Lower lobe of right lung (tissue), 2 donors: Measurements from ENCODE around the gene MICAL1. TPM values are rescaled to one million over a fixed set of nuclear protein-coding genes. Genes with fewer than 3 reads are reported as not detected.

Experiments used
- ATAC-seq, 2 donors: fragments of 200-7000 bp; cut with Tn5 transposase; one replicate each; pipeline ENCODE4 v1.9.1; 2020 to 2022; ENCODE audit warnings: mild to moderate bottlenecking in 2 of 2, moderate library complexity in 2 of 2
- DNase-seq: peaks from one replicate; pipeline ENCODE4 v3.0.0-alpha.2; 2020
- H3K27ac ChIP-seq: fragments of 200-600 bp; one replicate; pipeline ENCODE4 v1.8.0; 2022
- H3K27me3 ChIP-seq: fragments of 200-600 bp; one replicate; pipeline ENCODE4 v1.8.0; 2022; ENCODE audit warnings: low read depth
- H3K36me3 ChIP-seq: fragments of 200-600 bp; one replicate; pipeline ENCODE4 v1.8.0; 2022; ENCODE audit warnings: mild to moderate bottlenecking
- H3K4me1 ChIP-seq: fragments of 200-600 bp; one replicate; pipeline ENCODE4 v1.8.0; 2022
- H3K4me3 ChIP-seq: fragments of 200-600 bp; one replicate; pipeline ENCODE4 v1.8.0; 2022; ENCODE audit warnings: mild to moderate bottlenecking
- H3K9me3 ChIP-seq: fragments of 200-600 bp; one replicate; pipeline ENCODE4 v1.8.0; 2022
- intact Hi-C: fragments of 100-400 bp; cut with DNase I; formaldehyde crosslinking; loops from one replicate; pipeline ENCODE4 v1.11.0; 2022
- total RNA-seq: library from RNA; stranded (reverse); fragmentation: NEBNext Ultra II Directional; extraction: Animal tissue kit (Norgen Biotek cat#: 25700); gene quantifications from one replicate; pipeline ENCODE4 v1.2.1, GENCODE V29; 2021
- TF ChIP-seq, protein P1 (sequence below): fragments of 200-600 bp; IDR thresholded peaks from one replicate; pipeline ENCODE4 v1.8.0; 2022; ENCODE audit warnings: antibody characterized with exemption, mild to moderate bottlenecking
- donor health status: DM: no; HTN: yes; CAD: no; lungs with severe emphysema.

The MICAL1 gene
- total RNA-seq, 1 donor from 2014 or later: 79.4 TPM

DNA sequence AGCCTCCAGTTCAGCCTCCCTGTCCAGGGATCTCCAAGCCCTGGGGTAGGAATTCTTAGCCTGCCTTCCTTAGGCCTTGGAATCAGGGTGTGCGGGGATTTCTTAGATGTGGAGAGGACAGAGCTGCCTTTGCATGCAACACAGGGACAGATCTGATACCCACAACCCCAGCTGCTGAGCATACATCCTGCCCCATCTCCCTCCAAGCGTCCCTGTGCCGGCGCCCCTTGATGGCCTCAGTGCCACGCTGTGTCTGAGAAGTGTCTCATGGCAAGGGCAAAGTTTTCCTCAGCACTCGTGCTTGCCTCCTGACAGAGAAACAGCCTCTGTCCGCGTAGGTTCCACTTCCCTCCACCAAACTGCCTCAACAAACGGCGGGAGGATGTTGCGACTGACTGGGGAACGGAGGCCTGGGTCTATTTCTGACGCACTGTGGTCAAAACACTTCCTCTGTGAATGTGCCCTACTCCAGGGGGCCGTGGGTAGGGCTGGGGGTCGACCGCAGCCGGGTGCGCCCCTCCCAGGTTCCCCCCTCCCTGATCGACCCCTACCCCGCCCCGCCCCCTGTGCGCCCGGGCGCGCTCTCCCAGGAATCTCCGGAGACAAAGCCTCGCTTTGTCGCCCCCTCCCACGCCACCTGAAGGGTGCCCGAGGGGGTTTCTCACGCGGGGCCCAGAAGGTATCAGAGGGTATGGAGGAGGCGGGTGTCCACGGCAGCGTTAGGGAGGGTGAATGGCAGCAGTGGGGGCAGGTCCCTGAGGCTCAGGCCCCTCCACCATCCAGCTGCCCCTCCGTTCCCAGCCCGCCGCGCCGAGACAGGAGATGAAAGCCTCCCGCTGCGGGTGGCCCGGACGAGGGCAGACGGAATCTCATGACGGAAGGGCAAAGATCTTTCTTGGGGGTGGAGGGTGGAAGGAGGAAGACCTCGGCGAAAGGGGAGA, 806 bp downstream of the MICAL1 start:
- ATAC-seq (peak; percentile 17 to 49), DNase-seq (peak; percentile 76)
- peaks cover 49% of the 10 kb centered on the region for H3K4me1 ChIP-seq
- peak overlapping the region; percentile 86 for H3K4me3 ChIP-seq
- intact Hi-C loops: no loop called here
- H3K9me3 ChIP-seq: no peaks in the 10 kb centered on the region
- TF ChIP-seq, protein P1, sequence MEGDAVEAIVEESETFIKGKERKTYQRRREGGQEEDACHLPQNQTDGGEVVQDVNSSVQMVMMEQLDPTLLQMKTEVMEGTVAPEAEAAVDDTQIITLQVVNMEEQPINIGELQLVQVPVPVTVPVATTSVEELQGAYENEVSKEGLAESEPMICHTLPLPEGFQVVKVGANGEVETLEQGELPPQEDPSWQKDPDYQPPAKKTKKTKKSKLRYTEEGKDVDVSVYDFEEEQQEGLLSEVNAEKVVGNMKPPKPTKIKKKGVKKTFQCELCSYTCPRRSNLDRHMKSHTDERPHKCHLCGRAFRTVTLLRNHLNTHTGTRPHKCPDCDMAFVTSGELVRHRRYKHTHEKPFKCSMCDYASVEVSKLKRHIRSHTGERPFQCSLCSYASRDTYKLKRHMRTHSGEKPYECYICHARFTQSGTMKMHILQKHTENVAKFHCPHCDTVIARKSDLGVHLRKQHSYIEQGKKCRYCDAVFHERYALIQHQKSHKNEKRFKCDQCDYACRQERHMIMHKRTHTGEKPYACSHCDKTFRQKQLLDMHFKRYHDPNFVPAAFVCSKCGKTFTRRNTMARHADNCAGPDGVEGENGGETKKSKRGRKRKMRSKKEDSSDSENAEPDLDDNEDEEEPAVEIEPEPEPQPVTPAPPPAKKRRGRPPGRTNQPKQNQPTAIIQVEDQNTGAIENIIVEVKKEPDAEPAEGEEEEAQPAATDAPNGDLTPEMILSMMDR: no peak
- peaks cover 29% of the 10 kb centered on the region for H3K36me3 ChIP-seq
- H3K27me3 ChIP-seq: no peaks in the 10 kb centered on the region
- H3K27ac ChIP-seq: peak overlapping the region; percentile 89

DNA sequence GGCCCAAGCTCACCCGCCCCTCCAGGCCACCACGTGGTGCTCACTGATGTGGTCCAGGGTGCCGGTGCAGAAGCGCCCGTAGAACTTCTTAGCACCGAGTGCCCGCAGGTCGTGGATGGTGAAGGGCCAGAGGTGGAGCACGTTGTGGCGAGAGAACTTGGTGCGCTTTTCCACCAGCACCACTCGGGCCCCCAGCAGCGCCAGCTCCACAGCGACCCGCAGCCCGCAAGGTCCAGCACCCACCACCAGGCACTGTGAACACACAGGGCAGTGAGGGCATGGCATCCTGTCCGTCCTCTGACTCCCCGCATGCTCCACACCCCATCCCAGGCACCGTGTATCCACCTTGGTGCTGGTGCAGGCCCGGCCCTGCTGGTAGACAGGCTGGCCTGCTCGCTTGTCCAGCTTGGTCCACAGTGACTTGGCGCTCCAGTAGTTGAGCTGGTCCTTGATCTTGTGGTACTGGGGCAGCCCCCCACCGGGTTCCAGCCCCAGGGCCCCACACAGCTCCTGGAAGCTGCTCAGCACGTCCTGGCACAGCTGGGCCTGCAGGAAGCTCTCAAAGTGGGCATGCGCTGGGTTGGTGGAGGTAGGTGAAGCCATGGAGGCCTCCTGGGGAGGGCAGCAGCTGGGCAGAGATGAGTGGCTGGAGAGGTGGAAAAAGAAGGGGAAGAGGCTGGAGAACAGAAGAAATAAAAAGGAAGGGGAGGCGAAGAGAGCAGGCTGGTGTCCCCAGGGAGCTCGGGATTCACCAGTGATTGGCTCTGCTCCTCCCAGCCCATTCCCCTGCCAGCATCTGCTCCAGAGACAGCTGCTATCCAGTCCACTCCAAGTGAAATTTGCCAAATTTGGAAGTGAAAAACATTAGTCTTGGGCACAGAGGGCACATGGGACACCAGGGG, 1.7 kb downstream of the MICAL1 start:
- peaks cover 29% of the 10 kb centered on the region for H3K36me3 ChIP-seq
- intact Hi-C loops: no loop called here
- DNase-seq (no peak), ATAC-seq (no peak)
- H3K4me1 ChIP-seq: peaks cover 44% of the 10 kb centered on the region
- H3K27ac ChIP-seq: peak overlapping the region; percentile 89
- H3K27me3 ChIP-seq: no peaks in the 10 kb centered on the region
- TF ChIP-seq, protein P1: no peak
- peak overlapping the region; percentile 86 for H3K4me3 ChIP-seq
- H3K9me3 ChIP-seq: no peaks in the 10 kb centered on the region

DNA sequence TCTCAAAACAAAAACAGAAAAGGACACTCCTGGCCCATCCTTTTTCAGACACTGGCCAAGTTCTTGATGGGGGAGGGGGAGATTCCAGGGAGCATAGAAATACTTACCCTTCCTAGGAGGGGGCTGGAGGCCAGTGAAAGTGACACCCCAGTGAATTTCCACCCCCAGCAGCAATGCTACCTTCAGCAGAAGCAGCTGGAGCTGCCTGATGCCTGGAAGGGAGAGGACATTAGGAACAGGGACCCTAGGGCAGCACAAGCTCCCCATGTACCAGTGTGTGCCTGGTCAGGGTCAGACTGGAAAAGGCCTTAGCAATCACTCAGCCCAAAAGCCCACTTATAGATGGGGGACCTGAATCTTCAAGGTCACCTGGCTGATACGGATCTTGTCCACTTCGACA, 2.4 kb downstream of the MICAL1 start:
- intact Hi-C loops: no loop called here
- Histone ChIP-seq H3K27me3 (no peaks in the 10 kb centered on the region), H3K27ac (no peak overlapping the region), H3K4me1 (peaks cover 37% of the 10 kb centered on the region), H3K9me3 (no peaks in the 10 kb centered on the region), H3K4me3 (no peak overlapping the region), H3K36me3 (peaks cover 29% of the 10 kb centered on the region)
- TF ChIP-seq, protein P1: no peak
- ATAC-seq (no peak), DNase-seq (no peak)

DNA sequence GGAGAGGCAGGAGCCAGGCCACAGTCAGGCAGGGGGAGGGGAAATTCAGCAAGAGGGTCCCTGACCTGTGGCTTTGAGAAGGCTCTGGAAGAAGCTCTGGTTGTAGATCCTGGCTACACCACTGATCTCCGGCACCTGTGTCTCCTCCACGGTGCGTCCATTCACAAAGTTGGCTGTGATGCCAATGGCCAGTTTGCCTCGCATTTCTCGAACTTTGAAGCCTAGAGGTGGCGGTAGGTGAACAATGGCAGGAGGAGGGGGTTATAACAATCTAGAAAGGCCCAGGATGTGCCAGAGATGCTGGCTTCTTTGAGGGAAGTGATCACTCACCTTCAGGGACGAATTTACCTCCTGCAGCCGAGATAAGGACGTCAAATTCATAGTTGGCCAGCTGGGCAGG, 3.4 kb downstream of the MICAL1 start:
- Histone ChIP-seq H3K27me3 (no peaks in the 10 kb centered on the region), H3K27ac (no peak overlapping the region), H3K36me3 (peaks cover 29% of the 10 kb centered on the region), H3K9me3 (no peaks in the 10 kb centered on the region), H3K4me1 (peaks cover 27% of the 10 kb centered on the region), H3K4me3 (no peak overlapping the region)
- intact Hi-C loops: no loop called here
- DNase-seq (no peak), ATAC-seq (no peak)
- TF ChIP-seq, protein P1: no peak

DNA sequence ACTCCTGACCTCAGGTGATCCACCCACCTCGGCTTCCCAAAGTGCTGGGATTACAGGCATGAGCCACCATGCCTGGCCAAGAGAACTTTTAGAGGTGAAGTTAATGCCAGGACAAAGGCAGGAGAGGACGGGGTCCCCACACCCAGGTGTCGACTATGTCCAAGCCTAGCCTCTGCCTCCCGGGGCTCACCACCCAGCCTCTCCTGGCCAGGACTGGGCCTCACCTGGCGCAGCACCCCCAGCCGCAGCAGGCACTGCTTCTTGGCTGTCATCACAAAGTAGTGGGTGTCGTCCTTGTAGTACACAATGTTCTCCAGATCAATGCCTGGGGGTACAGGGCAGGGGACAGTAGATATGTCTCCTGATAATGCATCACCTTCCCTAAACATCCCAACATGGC, 4.2 kb downstream of the MICAL1 start:
- H3K27ac ChIP-seq: no peak overlapping the region
- H3K9me3 ChIP-seq: no peaks in the 10 kb centered on the region
- TF ChIP-seq, protein P1: no peak
- H3K36me3 ChIP-seq: peaks cover 37% of the 10 kb centered on the region
- intact Hi-C loops: no loop called here
- DNase-seq (no peak), ATAC-seq (no peak)
- peaks cover 19% of the 10 kb centered on the region for H3K4me1 ChIP-seq
- H3K27me3 ChIP-seq: no peaks in the 10 kb centered on the region
- H3K4me3 ChIP-seq: no peak overlapping the region
